NCI-H510A (cell line): ENCODE data around the gene LRRC4C.

Experiments used
- DNase-seq: peaks from one replicate; lab custom pipeline; 2025; lab: John Stamatoyannopoulos, UW

LRRC4C gene

GRCh38 chr11:40445391-40445790 lies 1014.1 kb downstream of the LRRC4C start:
- DNase-seq = no peak

GRCh38 chr11:40444151-40444550 lies 1015.3 kb downstream of the LRRC4C start:
- DNase-seq = no peak

- no peak for DNase-seq
These were observed 1024.1 kb downstream of the LRRC4C start for GRCh38 chr11:40435344-40435743.

GRCh38 chr11:40434926-40435325 lies 1024.5 kb downstream of the LRRC4C start:
- no peak for DNase-seq

- no peak for DNase-seq
These were observed 1027.1 kb downstream of the LRRC4C start for GRCh38 chr11:40432358-40432757.

- no peak for DNase-seq
These were observed 1034.3 kb downstream of the LRRC4C start for GRCh38 chr11:40425168-40425567.

GRCh38 chr11:40421208-40421981 lies 1038.1 kb downstream of the LRRC4C start:
- DNase-seq = no peak

- no peak for DNase-seq
These were observed 1041.8 kb downstream of the LRRC4C start for GRCh38 chr11:40417627-40418026.

- DNase-seq = no peak
These were observed 1052.1 kb downstream of the LRRC4C start for GRCh38 chr11:40407355-40407754.

GRCh38 chr11:40405614-40406013 lies 1053.8 kb downstream of the LRRC4C start:
- DNase-seq = no peak

- no peak for DNase-seq
These were observed 1056.1 kb downstream of the LRRC4C start for GRCh38 chr11:40403321-40403720.

GRCh38 chr11:40401132-40401853 lies 1058.2 kb downstream of the LRRC4C start:
- no peak for DNase-seq

- no peak for DNase-seq
These were observed 1062.3 kb downstream of the LRRC4C start for GRCh38 chr11:40397141-40397540.

GRCh38 chr11:40393511-40393910 lies 1065.9 kb downstream of the LRRC4C start:
- DNase-seq = no peak

- DNase-seq = no peak
These were observed 1067.8 kb downstream of the LRRC4C start for GRCh38 chr11:40391679-40392078.

GRCh38 chr11:40388097-40388818 lies 1071.2 kb downstream of the LRRC4C start:
- DNase-seq = no peak

- no peak for DNase-seq
These were observed 1072.0 kb downstream of the LRRC4C start for GRCh38 chr11:40387240-40387980.

- DNase-seq = no peak
These were observed 1074.5 kb downstream of the LRRC4C start for GRCh38 chr11:40384991-40385390.

GRCh38 chr11:40381481-40381880 lies 1078.0 kb downstream of the LRRC4C start:
- DNase-seq = no peak

GRCh38 chr11:40380835-40381234 lies 1078.6 kb downstream of the LRRC4C start:
- DNase-seq = no peak

- DNase-seq = no peak
These were observed 1083.1 kb downstream of the LRRC4C start for GRCh38 chr11:40376331-40376730.
